Activated naive CD4-positive, alpha-beta T cell treated with anti-CD3 and anti-CD28 coated beads, Interleukin-2, amount 10 ng/mL, durations not matched to agents 7 days and 5 days (primary cell): ENCODE results near the gene TRAFD1.

Experiments
- CTCF ChIA-PET: fragments of 350-600 bp; sonication (Branson Sonifier 250); formaldehyde crosslinking; loops from one replicate; lab custom pipeline; 2021; ENCODE audit warnings: antibody characterized with exemption; lab: Charles Lee
- DNase-seq: peaks from one replicate; pipeline ENCODE4 v3.0.0-alpha.2; 2020
- H3K27ac Mint-ChIP-seq: one replicate; pipeline ENCODE4 v1.8.0; 2021; ENCODE audit warnings: mild to moderate bottlenecking, moderate library complexity, mixed read lengths
- H3K27me3 Mint-ChIP-seq: one replicate; pipeline ENCODE4 v1.8.0; 2021; ENCODE audit warnings: mild to moderate bottlenecking, mixed read lengths
- H3K36me3 Mint-ChIP-seq: one replicate; pipeline ENCODE4 v1.8.0; 2021; ENCODE audit warnings: mixed read lengths
- H3K4me1 Mint-ChIP-seq: one replicate; pipeline ENCODE4 v1.8.0; 2021; ENCODE audit warnings: mixed read lengths
- H3K4me3 Mint-ChIP-seq: one replicate; pipeline ENCODE4 v1.8.0; 2021; ENCODE audit warnings: mild to moderate bottlenecking, moderate library complexity, mixed read lengths
- H3K9me3 Mint-ChIP-seq: one replicate; pipeline ENCODE4 v1.8.0; 2021; ENCODE audit warnings: mixed read lengths

TRAFD1 gene

DNA sequence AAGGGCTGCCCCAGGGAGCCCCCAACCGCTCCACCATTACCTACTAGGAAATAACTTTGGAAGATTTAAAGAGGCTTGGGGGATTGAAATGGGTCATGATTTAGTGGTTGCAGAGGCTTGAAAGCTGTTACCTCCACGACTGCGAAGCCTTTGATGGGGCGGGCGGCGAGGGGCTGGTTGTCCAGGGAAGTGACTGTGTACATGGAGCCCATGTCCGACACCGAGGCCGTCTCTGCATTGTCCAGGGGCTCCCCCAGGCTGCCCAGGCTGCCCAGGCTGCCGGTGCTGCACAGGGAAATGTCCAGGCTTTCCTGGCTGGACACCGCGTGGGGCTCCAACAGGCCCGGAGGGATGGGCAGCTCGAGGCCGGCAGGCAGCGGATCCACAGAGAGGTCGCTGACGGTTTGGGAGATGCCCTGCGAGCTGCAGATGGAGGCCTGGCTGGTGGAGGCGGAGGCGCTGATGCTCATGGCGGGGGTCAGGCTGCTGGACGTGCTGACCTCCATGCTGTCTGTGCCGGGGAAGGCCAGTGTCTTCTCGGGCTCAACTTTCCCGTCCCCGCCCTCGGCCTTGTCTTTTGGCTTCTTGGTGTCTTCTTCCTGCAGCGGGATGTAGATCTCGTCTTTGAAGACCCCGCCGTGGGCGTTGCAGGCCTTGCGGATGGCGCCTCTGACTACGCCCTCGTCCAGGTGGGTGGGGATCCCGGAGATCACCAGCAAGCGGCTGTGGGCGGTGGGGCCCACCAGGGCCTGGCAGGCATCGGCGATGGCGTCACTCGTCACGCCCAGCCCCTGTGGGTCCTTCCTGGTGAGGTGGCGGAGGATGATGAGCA, 58.9 kb downstream of the TRAFD1 start:
- no peak for DNase-seq
- H3K27ac Mint-ChIP-seq: no peak overlapping the region
- H3K27me3 Mint-ChIP-seq: no peaks in the 10 kb centered on the region
- CTCF ChIA-PET: no interaction called here
- no peak overlapping the region for H3K4me3 Mint-ChIP-seq
- no peaks in the 10 kb centered on the region for H3K9me3 Mint-ChIP-seq
- H3K36me3 Mint-ChIP-seq: peaks cover 8% of the 10 kb centered on the region
- H3K4me1 Mint-ChIP-seq: peaks cover 10% of the 10 kb centered on the region

DNA sequence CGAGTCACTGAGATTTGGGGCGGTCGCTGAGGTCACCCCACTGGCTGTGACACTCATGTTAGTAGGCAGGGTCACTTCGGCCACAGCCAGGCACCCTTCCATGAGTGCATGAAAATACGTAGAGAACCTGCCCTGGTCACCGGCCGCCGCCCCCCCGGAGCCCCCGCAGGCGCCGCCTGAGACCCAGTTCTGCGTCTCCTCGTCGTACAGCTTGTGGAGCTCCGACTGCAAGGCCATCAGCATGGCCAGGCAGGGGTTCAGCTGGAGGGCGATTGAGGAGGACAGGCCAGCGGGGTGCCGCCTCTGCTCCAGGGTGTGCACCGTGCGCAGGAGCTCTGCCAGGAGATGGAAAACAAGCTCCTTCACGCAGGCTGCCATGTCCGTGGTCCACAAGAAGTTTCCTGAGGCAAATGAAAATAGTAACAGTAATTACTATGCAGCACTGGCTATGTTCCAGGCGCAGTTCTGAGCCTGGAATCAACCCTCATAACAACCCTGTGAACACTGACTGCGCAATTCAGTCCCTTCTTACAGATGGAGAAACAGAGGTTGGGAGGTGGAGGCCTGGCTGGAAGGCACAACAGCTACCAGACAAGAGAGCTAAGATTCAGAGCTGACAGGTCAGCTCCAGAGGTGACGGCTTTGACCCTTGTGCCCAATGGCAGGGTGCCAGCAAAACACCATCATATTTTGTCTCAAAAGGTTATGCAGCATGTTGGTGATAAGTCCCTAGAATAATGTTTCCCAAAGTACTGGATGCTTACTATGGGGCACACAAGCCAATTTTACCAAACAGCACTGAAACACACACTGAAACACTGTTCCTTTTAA, 59.9 kb downstream of the TRAFD1 start:
- CTCF ChIA-PET: interaction anchor here (0.6 to 0.8 kb wide), 2 partner anchors 13 to 120 kb away, joined by 3 read pairs; no protein-coding TSS in a partner anchor
- H3K4me1 Mint-ChIP-seq: peaks cover 10% of the 10 kb centered on the region
- no peaks in the 10 kb centered on the region for H3K27me3 Mint-ChIP-seq
- no peak overlapping the region for H3K4me3 Mint-ChIP-seq
- no peak overlapping the region for H3K27ac Mint-ChIP-seq
- peaks cover 11% of the 10 kb centered on the region for H3K36me3 Mint-ChIP-seq
- H3K9me3 Mint-ChIP-seq: no peaks in the 10 kb centered on the region
- no peak for DNase-seq

DNA sequence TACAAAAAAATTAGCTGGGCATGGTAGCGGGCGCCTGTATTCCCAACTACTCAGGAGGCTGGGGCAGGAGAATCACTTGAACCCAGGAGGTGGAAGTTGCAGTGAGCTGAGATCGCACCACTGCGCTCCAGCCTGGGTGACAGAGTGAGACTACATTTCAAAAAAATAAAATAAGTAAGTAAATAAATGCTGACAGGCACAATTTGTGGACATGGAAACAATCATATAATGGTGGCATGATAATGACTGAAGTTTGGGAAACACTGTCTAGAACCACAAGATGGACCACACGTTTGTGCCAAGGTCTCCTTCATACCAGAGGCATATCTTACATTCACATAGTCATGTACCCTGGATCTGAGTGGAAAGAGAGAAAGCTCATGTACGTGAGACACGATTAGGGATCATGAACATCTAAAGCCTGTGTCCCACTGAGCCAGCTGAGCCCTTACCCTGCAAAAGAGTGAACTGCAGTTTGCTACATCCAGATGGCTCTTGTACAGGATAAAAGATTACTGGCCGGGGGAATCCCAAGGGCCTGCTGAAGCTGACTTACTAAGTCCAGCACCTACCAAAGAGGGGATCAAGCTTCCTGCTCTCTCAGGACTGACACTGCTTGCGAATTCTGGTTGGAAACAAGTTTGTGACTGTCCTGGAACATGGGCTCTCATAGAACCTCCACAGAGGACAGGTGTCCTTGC, 62.9 kb downstream of the TRAFD1 start:
- no peak for DNase-seq
- Mint-ChIP-seq H3K4me3 (no peak overlapping the region), H3K9me3 (no peaks in the 10 kb centered on the region), H3K4me1 (peaks cover 6% of the 10 kb centered on the region), H3K36me3 (peaks cover 31% of the 10 kb centered on the region), H3K27me3 (no peaks in the 10 kb centered on the region), H3K27ac (no peak overlapping the region)
- CTCF ChIA-PET: no interaction called here

DNA sequence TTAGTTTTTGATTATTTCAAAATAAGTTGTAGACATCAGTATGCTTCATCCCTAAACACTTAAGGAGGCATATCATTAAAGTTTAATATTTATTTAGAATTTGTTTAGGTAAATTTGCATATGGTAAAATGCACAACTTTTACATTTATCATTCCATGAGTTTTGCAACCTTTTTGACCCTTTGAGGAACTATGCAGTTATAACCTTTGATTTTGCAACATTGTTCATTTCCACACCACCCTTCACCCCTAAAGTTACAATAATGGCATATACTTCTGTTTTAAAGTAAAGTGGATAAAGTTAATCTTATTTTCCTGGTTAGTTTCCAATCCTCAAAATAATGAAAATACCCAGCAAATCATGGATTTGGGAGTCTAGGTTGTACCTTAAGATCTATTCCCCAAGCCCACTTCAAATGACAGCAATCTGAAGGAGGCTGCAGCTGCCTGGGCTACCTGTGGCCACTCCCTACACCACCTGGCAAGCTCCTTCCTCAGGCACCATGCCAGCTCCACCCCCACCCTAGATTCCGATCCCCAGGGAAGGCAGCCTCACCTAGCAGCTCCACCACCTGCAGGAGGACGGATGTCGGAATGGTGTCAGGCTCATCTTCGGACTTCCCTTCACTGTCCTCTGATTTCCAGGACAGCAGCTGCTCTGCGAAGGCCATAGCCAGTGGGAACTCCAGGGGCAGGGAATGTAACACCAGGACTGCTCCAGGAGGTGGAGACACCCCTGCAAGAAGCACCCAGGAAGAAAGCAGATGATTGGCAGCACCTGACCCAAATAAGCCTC, 65.1 kb downstream of the TRAFD1 start:
- CTCF ChIA-PET: interaction anchor here (1.3 kb wide), 1 partner anchor 8 kb away, joined by 3 read pairs; no protein-coding TSS in a partner anchor
- Mint-ChIP-seq H3K27me3 (no peaks in the 10 kb centered on the region), H3K4me3 (no peak overlapping the region), H3K27ac (no peak overlapping the region), H3K9me3 (no peaks in the 10 kb centered on the region), H3K4me1 (no peaks in the 10 kb centered on the region), H3K36me3 (peaks cover 35% of the 10 kb centered on the region)
- DNase-seq: no peak

DNA sequence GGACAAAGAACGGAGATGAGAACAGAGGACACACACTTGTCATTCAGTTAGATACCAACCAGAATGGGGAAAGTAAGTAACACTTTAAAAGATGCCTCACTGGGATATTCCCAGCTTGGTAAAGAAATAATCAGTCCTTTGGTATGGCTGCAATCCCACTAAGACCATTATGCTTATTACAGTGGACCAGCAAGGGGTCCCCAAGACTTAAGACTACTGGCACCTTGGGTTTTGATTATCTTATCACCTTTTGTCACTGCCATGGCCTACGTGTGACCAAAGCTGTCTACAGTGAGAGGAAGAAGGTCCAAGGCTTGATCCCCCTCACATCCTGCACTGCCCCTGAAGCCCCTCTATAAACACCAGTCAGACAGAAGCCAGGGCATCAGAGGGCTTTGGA, 65.8 kb downstream of the TRAFD1 start:
- H3K27ac Mint-ChIP-seq: no peak overlapping the region
- no peaks in the 10 kb centered on the region for H3K9me3 Mint-ChIP-seq
- CTCF ChIA-PET: no interaction called here
- no peak for DNase-seq
- H3K4me3 Mint-ChIP-seq: no peak overlapping the region
- H3K27me3 Mint-ChIP-seq: no peaks in the 10 kb centered on the region
- peaks cover 34% of the 10 kb centered on the region for H3K36me3 Mint-ChIP-seq
- H3K4me1 Mint-ChIP-seq: no peaks in the 10 kb centered on the region

DNA sequence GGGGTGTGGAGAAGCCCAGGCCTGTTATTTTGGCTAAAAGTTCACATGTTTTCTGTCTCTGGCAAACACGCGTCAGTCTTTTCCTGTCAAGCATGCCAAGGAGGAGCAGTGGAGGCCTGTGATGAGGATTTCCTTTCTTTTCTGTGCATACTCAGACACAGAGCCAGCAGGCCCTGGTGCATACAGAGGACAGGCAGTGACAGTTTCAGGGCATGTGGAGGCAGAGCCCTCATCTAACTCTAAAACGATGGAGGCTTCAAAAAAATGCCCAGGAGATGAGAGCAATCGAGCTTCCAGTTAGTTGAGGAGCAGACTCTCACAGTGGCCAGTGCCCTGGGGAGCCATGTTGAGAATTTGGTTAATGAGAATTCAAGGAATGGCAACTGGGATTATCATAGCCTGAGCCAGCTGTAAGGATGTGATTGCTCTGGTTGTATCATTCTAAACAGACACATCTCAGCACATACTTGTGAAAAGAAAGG, 66.5 kb downstream of the TRAFD1 start:
- Mint-ChIP-seq H3K36me3 (peaks cover 34% of the 10 kb centered on the region), H3K4me3 (no peak overlapping the region), H3K9me3 (no peaks in the 10 kb centered on the region), H3K27ac (peak overlapping the region; percentile 33), H3K4me1 (no peaks in the 10 kb centered on the region), H3K27me3 (no peaks in the 10 kb centered on the region)
- CTCF ChIA-PET: interaction anchor here (0.9 kb wide), 1 partner anchor 195 kb away, joined by 3 read pairs; no protein-coding TSS in a partner anchor
- DNase-seq: no peak

DNA sequence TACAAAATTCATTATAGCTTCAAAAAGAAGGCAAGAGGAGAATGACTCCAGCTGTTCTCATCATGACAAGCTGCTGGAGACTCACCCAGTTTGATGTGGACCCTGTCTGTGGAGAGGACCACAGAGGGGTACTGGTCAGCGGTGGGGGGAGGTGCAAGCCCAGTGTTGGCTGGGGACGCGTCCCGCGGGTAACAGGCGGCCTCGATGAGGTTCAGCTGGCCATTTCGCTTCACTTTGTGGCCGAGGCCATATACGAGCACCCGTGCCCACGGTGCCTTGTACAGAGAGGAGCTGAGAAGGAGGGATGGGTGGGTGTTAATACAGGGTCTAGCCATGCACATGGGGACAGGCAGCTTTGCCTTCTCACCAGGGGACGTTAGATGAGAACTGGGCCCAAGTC, 67.1 kb downstream of the TRAFD1 start:
- Mint-ChIP-seq H3K4me3 (no peak overlapping the region), H3K9me3 (no peaks in the 10 kb centered on the region), H3K27me3 (no peaks in the 10 kb centered on the region), H3K4me1 (no peaks in the 10 kb centered on the region), H3K36me3 (peaks cover 37% of the 10 kb centered on the region), H3K27ac (no peak overlapping the region)
- CTCF ChIA-PET: interaction anchor here (0.9 to 1.8 kb wide), 2 partner anchors 179 to 195 kb away, joined by 3 read pairs; no protein-coding TSS in a partner anchor
- DNase-seq: no peak

DNA sequence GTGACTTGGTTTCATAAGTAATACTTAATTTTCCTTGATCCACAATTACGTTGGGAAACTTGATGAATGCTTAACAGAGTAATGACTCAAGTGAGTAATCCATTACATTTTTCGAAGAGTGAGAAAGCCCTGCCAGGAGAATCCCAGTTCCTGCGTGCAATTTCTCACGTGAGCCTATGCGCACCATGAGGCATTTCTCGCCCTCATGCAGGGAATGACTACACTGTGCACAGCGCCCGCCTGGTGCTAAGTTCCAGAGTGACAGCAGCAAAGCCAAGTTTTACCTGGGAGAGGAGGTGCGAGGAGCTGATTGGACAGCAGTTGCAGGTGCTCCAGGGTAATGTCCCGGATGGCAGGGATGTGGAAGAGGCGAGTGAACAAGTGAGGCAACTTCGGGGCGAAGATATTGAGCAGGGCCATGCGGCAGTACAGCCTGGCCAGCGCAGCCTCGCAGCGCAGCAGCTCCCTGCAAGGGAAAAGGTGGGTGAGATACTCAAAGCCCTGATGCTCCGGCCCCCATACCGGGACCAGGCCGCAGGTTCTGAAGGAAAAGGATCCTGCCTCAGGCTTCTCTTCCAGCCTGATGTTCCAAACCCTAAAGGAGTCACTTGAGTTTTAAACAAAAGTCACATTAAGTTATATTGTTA, 69.4 kb downstream of the TRAFD1 start:
- H3K27me3 Mint-ChIP-seq: no peaks in the 10 kb centered on the region
- H3K4me3 Mint-ChIP-seq: no peak overlapping the region
- DNase-seq: no peak
- no peaks in the 10 kb centered on the region for H3K4me1 Mint-ChIP-seq
- CTCF ChIA-PET: interaction anchor here (5.7 kb wide), 1 partner anchor 192 kb away, joined by 60 read pairs; no protein-coding TSS in a partner anchor
- H3K36me3 Mint-ChIP-seq: peaks cover 44% of the 10 kb centered on the region
- H3K27ac Mint-ChIP-seq: no peak overlapping the region
- no peaks in the 10 kb centered on the region for H3K9me3 Mint-ChIP-seq

DNA sequence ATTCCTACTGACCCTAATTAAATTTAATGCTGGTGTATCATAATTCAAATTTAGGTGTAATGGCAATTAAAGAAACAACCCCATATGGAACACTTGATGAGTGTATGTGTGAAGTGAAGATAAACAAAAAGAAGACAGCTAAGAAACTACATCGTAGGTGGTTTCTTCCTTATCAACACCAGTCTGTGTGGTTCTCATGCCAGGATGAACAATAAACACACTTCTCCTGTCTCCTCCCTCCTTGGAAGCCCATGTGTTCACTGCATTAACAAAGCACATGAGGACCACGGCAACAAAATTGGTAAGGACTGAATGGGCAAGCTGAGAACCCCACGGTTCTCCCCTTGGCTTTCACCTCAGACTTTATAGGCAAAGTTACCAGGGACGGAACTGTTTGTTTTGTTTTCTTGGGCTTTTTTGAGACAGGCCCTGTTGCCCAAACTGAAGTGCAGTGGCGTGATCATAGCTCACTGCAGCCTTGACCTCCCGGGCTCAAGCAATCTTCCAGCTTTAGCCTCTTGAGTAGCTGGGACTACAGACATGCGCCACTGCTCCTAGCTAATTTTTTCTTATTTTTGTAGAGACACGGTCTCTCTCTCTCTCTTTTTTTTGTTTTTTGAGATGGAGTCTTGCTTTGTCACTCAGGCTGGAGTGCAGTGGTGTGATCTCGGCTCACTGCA, 71.0 kb downstream of the TRAFD1 start:
- no peaks in the 10 kb centered on the region for H3K27me3 Mint-ChIP-seq
- DNase-seq: no peak
- CTCF ChIA-PET: interaction anchor here (1.0 to 5.7 kb wide), 2 partner anchors 191 to 197 kb away, joined by 3 to 60 read pairs; no protein-coding TSS in a partner anchor
- H3K9me3 Mint-ChIP-seq: no peaks in the 10 kb centered on the region
- no peak overlapping the region for H3K4me3 Mint-ChIP-seq
- H3K4me1 Mint-ChIP-seq: no peaks in the 10 kb centered on the region
- peaks cover 42% of the 10 kb centered on the region for H3K36me3 Mint-ChIP-seq
- no peak overlapping the region for H3K27ac Mint-ChIP-seq

DNA sequence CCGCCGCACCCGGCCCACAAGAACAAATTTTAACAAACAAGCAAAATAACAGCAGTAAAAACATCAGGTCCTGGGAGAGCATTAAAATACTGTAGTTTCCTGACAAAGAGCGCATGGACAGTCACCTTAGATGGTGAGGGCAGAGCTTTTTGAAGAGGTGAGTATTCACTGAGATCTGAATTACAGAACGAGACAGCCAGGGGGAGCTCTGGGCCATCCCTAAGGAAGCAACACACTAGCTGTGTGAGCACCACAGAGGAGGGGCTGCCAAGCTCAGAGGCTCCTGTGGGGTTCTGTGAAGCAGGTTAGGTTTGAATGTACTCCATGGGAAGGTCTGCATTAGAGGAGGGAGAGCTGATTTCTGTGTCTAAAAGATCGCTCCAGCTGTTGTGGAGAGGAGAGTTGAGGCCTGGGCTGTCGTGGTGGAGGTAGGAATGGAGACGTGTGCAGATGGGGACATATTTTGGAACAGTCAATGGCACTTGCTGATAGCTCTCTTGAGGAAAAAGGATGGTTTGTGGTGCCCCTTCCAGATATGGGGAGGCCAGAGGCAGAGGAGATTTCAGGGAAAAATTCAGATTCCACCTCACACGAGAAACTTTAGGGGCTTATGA, 72.9 kb downstream of the TRAFD1 start:
- Mint-ChIP-seq H3K27ac (no peak overlapping the region), H3K36me3 (peaks cover 35% of the 10 kb centered on the region), H3K4me1 (no peaks in the 10 kb centered on the region), H3K9me3 (no peaks in the 10 kb centered on the region), H3K4me3 (no peak overlapping the region), H3K27me3 (no peaks in the 10 kb centered on the region)
- peak; percentile 73 for DNase-seq
- CTCF ChIA-PET: interaction anchor here (0.6 to 5.7 kb wide), 13 partner anchors 9 to 302 kb away, joined by 3 to 60 read pairs (median 3); no protein-coding TSS in a partner anchor

DNA sequence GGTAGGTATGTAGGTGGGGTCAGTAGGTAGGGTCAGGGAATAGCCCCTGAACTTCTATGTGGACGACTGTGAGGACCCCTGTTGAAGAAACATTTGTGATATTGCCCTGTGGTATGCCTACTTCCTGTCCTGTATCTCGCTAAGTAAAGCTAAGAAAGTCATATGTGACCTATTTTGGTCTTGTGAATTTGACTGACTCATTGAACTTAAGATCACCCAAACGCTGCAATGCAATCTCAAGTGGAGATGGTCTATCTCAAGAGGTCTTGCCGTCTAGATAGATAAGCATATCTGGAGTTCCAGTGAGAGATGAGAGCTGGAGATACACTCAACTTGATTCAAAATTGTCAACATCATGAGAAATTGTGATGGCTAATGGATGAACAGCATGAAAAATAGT, 73.8 kb downstream of the TRAFD1 start:
- no peak overlapping the region for H3K27ac Mint-ChIP-seq
- H3K36me3 Mint-ChIP-seq: peaks cover 35% of the 10 kb centered on the region
- H3K9me3 Mint-ChIP-seq: no peaks in the 10 kb centered on the region
- CTCF ChIA-PET: interaction anchor here (0.9 to 5.7 kb wide), 6 partner anchors 9 to 212 kb away, joined by 3 to 60 read pairs (median 8); no protein-coding TSS in a partner anchor
- no peak overlapping the region for H3K4me3 Mint-ChIP-seq
- no peaks in the 10 kb centered on the region for H3K27me3 Mint-ChIP-seq
- no peaks in the 10 kb centered on the region for H3K4me1 Mint-ChIP-seq
- DNase-seq: no peak
